Activated CD8-positive, alpha-beta T cell treated with anti-CD3 and anti-CD28 coated beads for 36 hours (primary cell): Measurements from ENCODE around the gene C12orf75. TPM values are rescaled to one million over a fixed set of nuclear protein-coding genes. Genes with fewer than 3 reads are reported as not detected.

Experiments used
- ATAC-seq: fragments of 200-7000 bp; cut with Tn5 transposase; one replicate; pipeline ENCODE4 v1.10.0; 2021; ENCODE audit warnings: mild to moderate bottlenecking, moderate library complexity
- CTCF ChIA-PET: fragments of 350-600 bp; sonication (Branson Sonifier 250); formaldehyde crosslinking; loops from one replicate; lab custom pipeline; 2021; ENCODE audit warnings: antibody characterized with exemption; lab: Charles Lee
- POLR2A ChIA-PET: fragments of 350-600 bp; sonication (Branson Sonifier 250); formaldehyde crosslinking; loops from one replicate; lab custom pipeline; 2021; ENCODE audit warnings: antibody characterized with exemption; lab: Charles Lee
- DNase-seq: peaks from one replicate; pipeline ENCODE4 v3.0.0-alpha.2; 2020
- H3K27ac Mint-ChIP-seq: one replicate; pipeline ENCODE4 v1.8.0; 2021; ENCODE audit warnings: mild to moderate bottlenecking, mixed read lengths
- H3K27me3 Mint-ChIP-seq: one replicate; pipeline ENCODE4 v1.8.0; 2021; ENCODE audit warnings: mixed read lengths
- H3K36me3 Mint-ChIP-seq: one replicate; pipeline ENCODE4 v1.8.0; 2021; ENCODE audit warnings: low read depth, mixed read lengths
- H3K4me1 Mint-ChIP-seq: one replicate; pipeline ENCODE4 v1.8.0; 2021; ENCODE audit warnings: low read depth, mixed read lengths
- H3K4me3 Mint-ChIP-seq: one replicate; pipeline ENCODE4 v1.8.0; 2021; ENCODE audit warnings: mild to moderate bottlenecking, moderate library complexity, mixed read lengths
- H3K9me3 Mint-ChIP-seq: one replicate; pipeline ENCODE4 v1.8.0; 2021; ENCODE audit warnings: mixed read lengths
- CTCF ChIP-seq: fragments of 200-600 bp; IDR thresholded peaks from one replicate; pipeline ENCODE4 v1.8.0; 2022; ENCODE audit warnings: antibody characterized with exemption, mild to moderate bottlenecking
- intact Hi-C: fragments of 100-400 bp; cut with micrococcal nuclease; formaldehyde crosslinking; loops from one replicate; pipeline ENCODE4 v1.10.0; 2022
- total RNA-seq, 2 experiments: library from RNA; stranded (reverse); gene quantifications; one replicate each; pipeline ENCODE4 v1.2.3, GENCODE V29; 2021

Gene C12orf75
- total RNA-seq, 2 experiments from 2014 or later, result 62.0 to 66.9 TPM

- POLR2A ChIA-PET, result interaction anchor here (0.6 kb wide), 1 partner anchor 11 kb away, joined by 3 read pairs; no protein-coding TSS in a partner anchor
- TF ChIP-seq CTCF, result no peak
These were observed 37.8 kb upstream of the C12orf75 start for GRCh38 chr12:105292705-105293104.

GRCh38 chr12:105293187-105293586 is 37.3 kb upstream of the C12orf75 start:
- ATAC-seq, result no peak
- Mint-ChIP-seq H3K27me3 (peaks cover 2% of the 10 kb centered on the region), H3K36me3 (peaks cover 2% of the 10 kb centered on the region), H3K4me1 (no peaks in the 10 kb centered on the region), H3K27ac (no peak overlapping the region), H3K4me3 (no peak overlapping the region), H3K9me3 (peaks cover 4% of the 10 kb centered on the region)
- ChIA-PET POLR2A (no interaction called here), CTCF (interaction anchor here (1.4 kb wide), 2 partner anchors 8 to 127 kb away, joined by 3 read pairs; no protein-coding TSS in a partner anchor)
- intact Hi-C loops, result no loop called here
- DNase-seq, result no peak
- TF ChIP-seq CTCF, result no peak

More at GRCh38 chr12:105292705-105293104, 37.8 kb upstream of the C12orf75 start:
- Mint-ChIP-seq H3K4me3 (no peak overlapping the region), H3K4me1 (no peaks in the 10 kb centered on the region), H3K9me3 (no peaks in the 10 kb centered on the region), H3K27me3 (peaks cover 2% of the 10 kb centered on the region), H3K36me3 (no peaks in the 10 kb centered on the region), H3K27ac (no peak overlapping the region)
- CTCF ChIA-PET, result interaction anchor here (1.4 kb wide), 2 partner anchors 8 to 127 kb away, joined by 3 read pairs; no protein-coding TSS in a partner anchor
- ATAC-seq (no peak), DNase-seq (no peak)
- intact Hi-C loops, result no loop called here

- H3K9me3 Mint-ChIP-seq, result peaks cover 5% of the 10 kb centered on the region
- no peak overlapping the region for H3K27ac Mint-ChIP-seq
- H3K36me3 Mint-ChIP-seq, result peaks cover 2% of the 10 kb centered on the region
- DNase-seq, result no peak
- intact Hi-C loops, result no loop called here
- CTCF ChIA-PET, result interaction anchor here (0.6 kb wide), 1 partner anchor 11 kb away, joined by 4 read pairs; no protein-coding TSS in a partner anchor
- no peak for ATAC-seq
- H3K4me1 Mint-ChIP-seq, result no peaks in the 10 kb centered on the region
- no peak for TF ChIP-seq CTCF
- no peak overlapping the region for H3K4me3 Mint-ChIP-seq
- POLR2A ChIA-PET, result interaction anchor here (0.7 to 1.0 kb wide), 2 partner anchors 37 to 1514 kb away, joined by 3 to 4 read pairs; no protein-coding TSS in a partner anchor
- peaks cover 2% of the 10 kb centered on the region for H3K27me3 Mint-ChIP-seq
These were observed 36.3 kb upstream of the C12orf75 start for GRCh38 chr12:105294161-105294560.

- intact Hi-C loops, result no loop called here
- CTCF ChIA-PET, result interaction anchor here (1.2 kb wide), 1 partner anchor 89 kb away, joined by 3 read pairs; no protein-coding TSS in a partner anchor
- TF ChIP-seq CTCF, result no peak
- POLR2A ChIA-PET, result no interaction called here
- H3K9me3 Mint-ChIP-seq, result peaks cover 8% of the 10 kb centered on the region
- H3K4me1 Mint-ChIP-seq, result no peaks in the 10 kb centered on the region
- H3K36me3 Mint-ChIP-seq, result peaks cover 2% of the 10 kb centered on the region
- H3K27ac Mint-ChIP-seq, result no peak overlapping the region
- no peak for DNase-seq
- peaks cover 2% of the 10 kb centered on the region for H3K27me3 Mint-ChIP-seq
- no peak overlapping the region for H3K4me3 Mint-ChIP-seq
- no peak for ATAC-seq
These were observed 35.5 kb upstream of the C12orf75 start for GRCh38 chr12:105294886-105295479.
